Stimulated activated CD4-positive, alpha-beta T cell treated with anti-CD3 and anti-CD28 coated beads, TNF-alpha, amount 100 ng/mL, for 24 hours (primary cell): Measurements from ENCODE around the gene PHRF1.

ENCODE experiments used
- DNase-seq, 3 experiments: peaks; one replicate each; pipeline ENCODE4 v3.0.0-alpha.2; 2020; ENCODE audit warnings: low read depth in 3 of 3

PHRF1 gene

DNA sequence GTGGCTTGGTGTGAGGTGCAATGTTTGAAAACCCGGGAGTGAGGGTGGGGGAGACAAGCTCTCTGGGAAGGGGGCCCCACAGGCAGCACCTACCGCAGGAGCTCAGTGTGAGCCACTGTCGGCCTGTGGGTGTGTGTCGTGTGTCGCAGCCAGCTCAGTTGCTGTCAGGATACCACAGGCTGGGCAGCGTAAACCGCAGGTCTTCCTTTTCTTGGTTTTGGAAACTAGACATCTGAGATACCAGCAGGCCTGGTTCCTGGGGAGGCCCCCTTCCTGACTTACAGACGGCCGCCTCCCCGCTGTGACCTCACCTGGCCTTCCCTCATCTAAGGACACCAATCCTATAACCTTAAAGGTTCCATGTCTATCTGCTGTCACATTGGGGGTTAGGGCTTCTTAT, 20.1 kb downstream of the PHRF1 start:
- DNase-seq: no peak

DNA sequence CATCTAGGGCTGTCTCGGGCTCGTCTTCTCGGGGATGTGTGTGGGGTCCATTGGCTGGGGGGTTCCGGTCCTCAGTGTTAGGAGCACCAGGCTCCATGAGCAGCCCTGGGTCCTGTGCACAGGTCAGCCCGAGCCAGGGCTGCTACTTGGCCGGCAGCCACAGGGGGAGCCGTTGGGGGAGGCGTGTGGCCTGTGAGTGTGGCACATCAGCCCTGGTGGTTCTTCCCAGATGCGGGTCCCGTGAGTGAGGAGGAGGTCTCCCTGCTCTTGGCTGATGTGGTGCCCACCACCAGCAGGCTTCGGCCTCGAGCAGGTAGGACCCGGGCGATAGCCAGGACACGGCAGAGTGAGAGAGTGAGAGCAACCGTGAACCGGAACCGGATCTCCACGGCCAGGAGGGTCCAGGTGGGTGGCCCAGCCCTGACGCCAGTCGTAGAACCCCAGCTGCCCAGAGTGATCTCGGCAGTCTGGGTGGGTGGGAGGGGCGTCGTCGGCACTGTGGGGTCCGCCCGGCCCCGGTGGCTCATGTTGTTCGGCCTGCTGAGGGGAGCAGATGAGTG, 21.0 kb downstream of the PHRF1 start:
- no peak for DNase-seq

DNA sequence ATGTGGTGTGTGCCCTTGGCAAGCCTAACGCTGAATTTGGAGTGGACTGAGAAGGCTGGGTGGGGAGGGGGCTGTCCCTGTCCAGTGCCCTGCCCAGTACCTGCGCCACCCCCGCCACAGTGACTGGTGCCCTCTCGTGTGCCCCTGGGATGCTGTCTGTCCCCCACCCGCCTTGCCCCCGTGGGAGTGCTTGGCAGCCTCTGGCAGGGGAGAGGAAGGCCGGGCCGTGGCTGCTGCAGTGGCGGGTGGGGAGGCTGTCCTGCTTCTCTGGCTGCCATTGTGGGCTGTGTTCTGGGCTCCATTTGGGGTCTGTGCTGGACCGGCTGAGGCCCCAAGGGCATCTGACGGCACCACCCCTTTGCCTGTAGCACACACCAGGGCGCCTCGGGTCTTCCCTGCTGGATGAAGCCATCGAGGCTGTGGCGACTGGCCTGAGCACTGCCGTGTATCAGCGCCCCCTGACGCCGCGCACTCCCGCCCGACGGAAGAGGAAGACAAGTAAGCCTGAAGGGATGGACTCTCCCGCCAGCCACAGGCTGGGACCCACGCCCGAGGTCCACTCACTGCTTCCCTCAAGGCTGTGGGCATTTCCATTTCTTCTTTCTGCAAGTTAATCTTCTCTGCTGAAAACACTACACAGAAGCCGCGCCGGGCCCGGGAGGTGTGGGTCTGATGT, 21.9 kb downstream of the PHRF1 start:
- no peak for DNase-seq

DNA sequence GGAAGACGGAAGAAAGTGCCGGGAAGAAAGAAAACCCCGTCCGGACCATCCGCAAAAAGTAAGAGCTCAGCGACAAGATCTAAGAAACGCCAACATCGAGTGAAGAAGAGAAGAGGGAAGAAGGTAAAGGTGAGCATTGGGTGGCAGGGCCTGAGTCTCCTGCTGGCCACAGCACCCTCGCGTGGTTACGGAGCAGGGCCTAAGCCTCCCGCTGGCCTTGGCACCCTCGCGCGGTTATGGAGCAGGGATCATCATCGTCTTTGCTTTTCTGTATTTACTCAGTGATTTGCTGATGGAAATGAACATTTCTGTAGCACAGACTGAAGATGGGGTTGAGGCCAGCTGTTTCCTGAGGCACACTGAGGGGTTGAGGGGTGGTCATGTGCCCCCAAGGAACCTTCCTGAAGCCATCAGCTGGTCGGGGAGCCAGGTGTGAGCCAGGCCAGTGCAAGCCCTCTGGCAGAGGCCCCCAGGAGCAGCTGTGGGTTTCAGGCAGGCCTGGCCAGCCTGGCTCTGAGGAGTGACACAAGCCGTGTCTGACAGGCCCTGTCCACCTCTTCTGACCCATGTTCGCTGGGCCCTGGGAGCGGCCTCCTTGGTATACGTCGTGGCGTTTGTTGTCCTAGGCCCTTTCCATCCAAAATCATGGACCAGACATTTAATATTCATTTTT, 25.4 kb downstream of the PHRF1 start:
- no peak for DNase-seq

DNA sequence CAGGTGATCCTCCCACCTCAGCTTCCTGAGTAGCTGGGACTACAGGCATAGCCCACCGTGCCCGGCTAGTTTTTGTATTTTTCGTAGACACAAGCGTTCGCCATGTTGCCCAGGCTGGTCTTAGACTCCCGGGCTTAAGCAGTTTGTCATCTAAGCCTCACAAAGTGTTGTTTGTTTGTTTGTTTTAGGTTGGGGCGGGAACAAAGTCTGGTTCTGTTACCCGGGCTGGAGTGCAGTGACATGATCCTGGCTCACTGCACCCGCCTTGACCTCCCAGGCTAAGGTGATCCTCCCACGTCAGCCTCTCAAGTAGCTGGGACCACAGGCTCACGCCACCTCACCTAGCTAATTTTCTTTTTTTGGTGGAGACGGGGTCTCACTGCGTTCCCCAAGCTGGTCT, 26.9 kb downstream of the PHRF1 start:
- DNase-seq: no peak

DNA sequence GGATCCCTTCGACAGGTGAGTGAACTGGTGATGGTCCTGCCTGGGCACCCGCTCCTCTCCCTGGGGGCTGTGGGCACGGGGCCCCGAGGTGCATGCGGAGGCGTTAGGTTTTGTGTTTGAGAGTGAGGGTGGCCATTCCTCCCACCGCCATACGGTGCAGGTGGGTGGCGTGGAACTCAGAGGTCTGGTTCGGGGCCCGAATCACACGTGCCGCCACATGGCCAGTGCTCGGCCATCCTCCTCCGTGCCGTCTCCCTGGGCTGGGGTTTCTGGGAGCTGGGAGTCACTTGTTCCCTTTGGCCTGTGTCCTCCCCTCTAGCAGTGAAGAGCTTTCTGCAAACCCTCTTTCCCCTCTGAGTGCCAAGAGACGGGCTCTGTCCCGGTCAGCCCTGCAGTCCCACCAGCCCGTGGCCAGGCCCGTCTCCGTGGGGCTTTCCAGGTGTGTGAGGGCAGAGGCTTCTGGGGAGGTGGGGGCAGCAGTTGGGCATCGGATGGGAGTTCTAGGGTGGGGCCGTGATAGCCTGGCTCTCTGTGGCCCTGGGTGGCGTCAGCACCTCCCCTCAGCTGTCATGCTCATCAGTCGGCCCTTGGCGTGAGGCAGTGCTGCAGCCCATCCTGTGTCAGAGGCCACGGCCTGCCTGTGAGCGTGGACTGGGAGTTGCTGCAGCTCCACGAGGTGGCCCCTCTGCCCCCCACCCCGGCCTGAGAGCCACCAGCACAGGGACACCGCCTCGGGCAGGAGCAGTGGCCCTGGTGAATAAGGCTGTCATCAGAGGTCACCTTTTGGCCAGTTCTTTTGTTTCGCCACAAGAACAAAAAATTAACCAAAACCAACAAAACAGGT, 29.2 kb downstream of the PHRF1 start:
- DNase-seq: no peak

DNA sequence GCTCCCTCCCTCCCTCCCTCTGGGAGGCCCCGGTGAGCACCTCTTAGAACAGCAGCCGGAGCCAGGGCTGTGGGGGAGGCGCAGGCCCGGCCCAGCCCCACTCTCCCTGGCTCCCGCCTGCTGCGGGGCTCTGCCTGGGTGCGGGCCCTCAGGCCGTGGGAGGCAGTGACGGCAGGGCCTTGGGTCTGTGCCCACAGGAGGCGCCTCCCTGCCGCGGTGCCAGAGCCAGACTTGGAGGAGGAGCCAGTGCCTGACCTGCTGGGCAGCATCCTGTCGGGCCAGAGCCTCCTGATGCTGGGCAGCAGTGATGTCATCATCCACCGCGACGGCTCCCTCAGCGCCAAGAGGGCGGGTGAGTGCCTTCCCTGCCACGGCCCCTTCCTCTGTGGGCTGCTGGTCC, 30.0 kb downstream of the PHRF1 start:
- DNase-seq: no peak

DNA sequence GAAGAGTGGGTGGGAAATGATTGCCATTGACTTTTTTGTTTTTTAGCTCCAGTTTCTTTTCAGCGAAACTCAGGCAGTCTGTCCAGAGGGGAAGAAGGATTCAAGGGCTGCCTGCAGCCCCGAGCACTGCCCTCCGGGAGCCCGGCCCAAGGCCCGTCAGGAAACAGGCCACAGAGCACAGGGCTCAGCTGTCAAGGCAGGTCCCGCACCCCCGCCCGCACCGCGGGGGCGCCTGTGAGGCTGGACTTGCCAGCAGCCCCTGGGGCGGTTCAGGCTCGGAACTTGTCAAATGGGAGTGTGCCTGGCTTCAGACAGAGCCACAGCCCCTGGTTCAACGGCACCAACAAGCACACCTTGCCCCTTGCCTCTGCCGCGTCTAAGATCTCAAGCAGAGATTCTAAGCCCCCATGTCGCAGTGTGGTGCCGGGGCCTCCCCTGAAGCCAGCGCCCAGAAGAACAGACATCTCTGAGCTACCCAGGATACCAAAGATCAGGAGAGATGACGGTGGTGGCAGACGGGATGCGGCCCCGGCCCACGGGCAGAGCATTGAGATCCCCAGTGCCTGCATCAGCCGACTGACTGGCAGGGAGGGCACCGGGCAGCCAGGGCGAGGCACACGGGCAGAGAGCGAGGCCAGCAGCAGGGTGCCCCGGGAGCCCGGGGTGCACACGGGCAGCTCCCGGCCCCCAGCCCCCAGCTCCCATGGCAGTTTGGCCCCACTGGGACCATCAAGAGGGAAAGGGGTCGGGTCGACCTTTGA, 30.9 kb downstream of the PHRF1 start:
- no peak for DNase-seq

DNA sequence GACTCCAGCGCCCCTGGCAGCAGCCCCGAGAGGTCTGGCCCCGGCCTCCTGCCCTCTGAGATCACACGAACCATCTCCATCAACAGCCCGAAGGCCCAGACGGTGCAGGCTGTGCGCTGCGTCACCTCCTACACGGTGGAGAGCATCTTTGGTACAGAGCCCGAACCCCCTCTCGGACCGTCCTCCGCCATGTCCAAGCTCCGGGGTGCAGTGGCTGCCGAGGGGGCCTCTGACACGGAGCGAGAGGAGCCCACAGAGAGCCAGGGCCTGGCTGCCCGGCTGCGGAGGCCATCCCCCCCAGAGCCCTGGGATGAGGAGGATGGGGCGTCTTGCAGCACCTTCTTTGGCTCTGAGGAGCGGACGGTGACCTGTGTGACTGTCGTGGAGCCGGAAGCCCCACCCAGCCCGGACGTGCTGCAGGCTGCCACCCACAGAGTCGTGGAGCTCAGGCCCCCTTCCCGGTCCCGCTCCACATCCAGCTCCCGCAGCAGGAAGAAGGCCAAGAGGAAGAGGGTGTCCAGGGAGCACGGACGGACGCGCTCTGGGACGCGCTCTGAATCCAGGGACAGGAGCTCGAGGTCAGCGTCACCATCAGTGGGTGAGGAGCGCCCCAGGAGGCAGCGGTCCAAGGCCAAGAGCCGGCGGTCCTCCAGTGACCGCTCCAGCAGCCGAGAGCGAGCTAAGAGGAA, 31.8 kb downstream of the PHRF1 start:
- no peak for DNase-seq

DNA sequence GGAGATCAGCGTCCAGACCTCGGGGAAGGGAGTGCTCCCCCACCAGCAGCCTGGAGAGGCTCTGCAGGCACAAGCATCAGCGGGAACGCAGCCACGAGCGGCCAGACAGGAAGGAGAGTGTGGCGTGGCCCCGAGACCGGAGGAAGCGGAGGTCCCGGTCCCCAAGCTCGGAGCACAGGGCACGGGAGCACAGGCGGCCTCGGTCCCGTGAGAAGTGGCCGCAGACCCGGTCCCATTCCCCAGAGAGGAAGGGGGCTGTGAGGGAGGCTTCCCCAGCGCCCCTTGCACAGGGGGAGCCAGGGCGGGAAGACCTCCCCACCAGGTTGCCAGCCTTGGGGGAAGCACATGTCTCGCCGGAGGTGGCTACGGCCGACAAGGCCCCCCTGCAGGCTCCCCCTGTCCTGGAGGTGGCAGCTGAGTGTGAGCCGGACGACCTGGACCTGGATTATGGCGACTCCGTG, 32.6 kb downstream of the PHRF1 start:
- DNase-seq: no peak

DNA sequence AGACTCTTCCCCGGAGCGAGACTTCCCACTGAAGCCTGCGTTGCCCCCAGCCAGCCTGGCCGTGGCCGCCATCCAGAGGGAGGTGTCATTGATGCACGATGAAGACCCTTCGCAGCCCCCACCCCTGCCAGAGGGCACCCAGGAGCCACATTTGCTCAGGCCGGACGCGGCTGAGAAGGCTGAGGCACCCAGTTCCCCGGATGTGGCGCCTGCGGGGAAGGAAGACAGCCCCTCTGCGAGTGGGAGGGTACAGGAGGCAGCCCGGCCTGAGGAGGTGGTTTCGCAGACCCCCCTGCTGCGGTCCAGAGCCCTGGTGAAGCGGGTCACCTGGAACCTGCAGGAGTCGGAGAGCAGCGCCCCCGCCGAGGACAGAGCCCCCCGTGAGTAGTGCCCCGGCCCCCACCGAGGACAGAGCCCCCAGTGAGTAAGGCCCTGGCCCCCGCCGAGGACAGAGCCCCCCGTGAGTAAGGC, 33.1 kb downstream of the PHRF1 start:
- no peak for DNase-seq

DNA sequence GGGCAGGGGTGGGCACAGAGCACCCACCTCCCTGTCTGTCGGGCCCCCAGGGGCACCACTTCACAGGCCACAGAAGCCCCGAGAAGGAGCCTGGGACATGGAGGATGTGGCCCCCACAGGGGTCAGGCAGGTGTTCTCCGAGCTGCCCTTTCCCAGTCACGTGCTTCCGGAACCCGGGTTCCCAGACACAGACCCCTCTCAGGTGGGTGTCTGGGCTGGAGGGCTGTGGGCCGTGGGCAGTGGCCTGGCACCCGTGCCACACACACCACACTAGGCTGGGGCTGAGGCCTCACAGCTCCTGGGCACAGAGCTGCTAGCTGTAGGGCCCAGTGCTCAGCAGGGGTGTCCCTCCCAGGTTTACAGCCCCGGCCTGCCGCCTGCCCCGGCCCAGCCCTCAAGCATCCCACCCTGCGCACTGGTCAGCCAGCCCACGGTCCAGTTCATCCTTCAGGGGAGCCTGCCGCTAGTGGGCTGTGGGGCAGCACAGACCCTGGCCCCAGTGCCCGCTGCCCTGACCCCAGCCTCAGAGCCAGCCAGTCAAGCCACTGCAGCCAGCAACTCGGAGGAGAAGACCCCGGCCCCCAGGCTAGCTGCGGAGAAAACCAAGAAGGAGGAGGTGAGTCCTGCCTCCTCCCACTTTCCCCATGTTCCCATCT, 34.0 kb downstream of the PHRF1 start:
- DNase-seq: no peak

DNA sequence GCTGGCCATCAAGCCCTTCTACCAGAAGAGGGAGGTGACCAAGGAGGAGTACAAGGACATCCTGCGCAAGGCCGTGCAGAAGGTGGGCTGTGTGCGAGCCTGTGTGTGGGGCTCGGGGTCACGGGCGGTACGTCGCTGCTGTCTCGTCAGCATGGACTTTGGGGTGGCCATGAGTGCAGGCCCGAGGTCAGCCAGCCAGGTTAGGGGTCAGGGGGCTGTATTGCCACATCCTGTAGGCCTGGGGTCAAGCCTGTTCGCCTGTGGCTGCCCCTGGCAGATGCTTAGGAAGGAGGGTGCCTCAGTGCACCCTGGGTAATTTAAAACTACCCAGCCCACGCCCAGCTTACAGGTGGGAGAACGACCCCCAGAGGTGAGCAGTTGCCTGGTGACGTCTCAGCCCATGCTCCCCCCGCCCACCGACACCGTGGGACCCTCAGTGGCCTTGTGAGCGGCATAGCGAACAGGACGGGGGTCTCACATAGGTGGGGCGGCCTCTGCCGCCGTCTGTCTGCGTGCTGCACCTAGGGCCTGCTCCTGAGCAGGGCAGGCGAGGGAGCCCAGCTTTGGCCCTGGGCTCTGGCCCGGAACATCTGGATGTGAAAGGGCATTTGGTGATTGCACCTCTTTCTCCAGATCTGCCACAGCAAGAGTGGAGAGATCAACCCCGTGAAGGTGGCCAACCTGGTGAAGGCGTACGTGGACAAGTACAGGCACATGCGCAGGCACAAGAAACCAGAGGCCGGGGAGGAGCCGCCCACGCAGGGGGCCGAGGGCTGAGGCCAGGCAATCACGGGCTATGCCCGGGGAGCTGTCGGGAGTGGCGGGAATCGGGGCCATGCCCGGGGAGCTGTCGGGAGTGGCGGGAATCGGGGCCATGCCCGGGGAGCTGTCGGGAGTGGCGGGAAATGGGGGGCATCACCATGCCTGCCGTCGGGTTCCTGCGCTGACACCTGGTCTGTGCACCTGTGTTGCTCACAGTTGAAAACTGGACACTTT, 35.0 kb downstream of the PHRF1 start:
- no peak for DNase-seq

DNA sequence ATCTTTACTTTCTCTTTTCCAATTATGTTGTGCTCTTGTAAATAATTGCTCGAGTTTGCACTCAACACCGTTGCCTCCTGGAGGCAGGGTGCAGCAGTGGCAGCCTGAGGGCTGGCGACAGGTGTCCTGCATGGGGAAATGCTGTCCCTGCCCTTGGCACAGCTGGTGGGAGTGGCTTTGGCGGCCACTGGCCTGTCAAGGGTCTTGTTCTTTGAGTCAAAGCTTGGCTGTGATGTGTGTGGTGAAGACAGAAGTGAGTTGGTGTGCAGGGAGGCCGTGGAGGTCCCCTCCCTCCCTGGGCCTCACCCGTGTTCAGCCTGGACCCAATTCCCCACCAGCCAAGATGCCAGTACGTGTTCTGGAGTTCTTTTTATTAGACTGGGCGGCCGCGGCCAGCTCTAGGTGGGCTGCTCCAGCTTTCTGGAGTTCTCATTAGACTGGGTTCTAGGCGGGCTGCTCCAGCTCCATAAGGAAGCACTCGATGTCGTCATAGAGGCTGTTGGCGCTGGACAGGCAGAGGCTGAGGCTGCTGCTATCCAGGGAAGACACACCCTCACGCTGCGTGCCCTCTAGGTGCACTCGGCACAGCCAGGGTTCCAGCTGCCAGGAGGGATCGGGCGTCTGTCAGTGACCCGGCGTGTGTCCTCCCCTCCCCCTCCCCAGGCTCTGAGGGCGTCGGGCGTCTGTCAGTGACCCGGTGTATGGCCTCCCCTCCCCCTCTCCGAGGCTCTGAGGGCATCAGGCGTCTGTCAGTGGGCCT, 36.1 kb downstream of the PHRF1 start:
- DNase-seq: no peak

DNA sequence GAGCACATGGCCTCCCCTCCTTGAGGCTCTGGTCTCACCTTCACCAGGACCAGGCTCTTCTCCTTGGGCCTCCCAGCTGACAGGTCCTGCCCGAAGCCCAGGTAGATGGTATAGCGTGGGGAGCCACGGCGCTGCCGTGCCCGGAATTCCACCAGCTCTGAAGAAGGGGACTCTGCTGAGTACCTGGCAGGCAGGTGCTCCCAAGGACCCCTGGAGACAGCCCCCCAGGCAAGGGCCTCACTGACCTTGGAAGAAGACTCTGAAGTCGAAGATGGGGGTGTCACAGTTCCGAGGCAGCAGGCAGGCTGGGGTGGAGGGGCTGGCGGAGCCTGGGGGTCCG, 36.7 kb downstream of the PHRF1 start:
- no peak for DNase-seq

DNA sequence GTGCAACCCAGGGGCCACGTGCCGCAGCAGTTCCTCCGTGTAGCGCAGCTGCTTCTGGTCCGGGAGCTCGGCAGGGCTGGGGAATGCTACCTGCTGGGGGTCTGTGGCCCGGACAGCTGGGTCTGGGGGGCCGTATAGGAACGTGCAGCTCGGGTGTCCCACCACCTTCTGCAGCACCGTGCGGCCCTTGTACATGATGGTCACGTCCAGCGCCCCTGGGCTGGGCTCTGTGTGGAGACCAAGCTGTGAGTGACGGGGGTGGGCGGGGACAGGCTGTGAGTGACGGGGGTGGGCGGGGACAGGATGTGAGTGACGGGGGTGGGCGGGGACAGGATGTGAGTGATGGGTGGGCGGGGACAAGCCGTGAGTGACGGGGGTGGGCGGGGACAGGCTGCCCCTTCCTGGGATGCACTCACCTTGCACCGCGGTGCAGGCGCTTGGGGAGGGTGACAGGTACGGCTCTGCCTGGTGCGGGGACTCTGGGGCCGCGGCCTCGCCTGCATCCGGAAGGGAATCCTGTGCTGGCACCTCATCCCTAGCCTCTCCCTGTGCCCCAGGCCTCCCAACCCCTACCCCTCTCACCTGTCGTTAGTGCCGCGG, 37.2 kb downstream of the PHRF1 start:
- peak; percentile 62 to 81 (median 64) for DNase-seq

DNA sequence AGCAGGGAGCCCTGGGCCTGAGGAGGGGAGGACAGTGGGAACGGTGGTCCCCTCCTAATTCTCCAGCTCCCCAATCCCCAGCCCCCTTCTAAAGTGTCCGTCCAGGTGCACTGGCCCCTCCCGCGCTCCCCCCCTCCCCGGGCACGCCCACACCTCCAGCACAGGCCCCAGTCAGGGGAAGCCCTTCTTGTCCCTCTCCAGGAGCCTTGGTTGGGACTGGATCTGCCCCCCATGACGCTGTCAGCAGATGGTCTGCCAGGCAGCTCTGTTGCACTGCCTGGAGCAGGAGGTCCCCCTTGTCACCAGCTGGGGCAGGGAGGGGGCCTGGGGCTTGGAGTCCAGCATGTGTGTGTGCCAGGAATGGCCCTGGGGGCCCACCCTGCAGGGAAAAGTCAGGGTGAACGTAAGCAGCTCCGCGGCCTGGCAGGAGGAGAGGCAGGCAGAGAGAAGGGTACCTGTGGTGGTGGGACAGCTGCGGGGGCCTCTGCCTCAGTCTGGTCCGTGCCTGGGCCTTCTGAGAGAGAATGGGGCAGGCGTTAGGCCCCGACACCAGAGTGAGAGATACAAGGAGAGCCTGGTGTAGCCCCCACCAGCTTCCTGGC, 37.9 kb downstream of the PHRF1 start:
- DNase-seq: no peak
